Measurements from ENCODE around the gene TMC6.
"Not testable (repeated sequence)": the region's sequence is repeated elsewhere in the genome, so short reads cannot be mapped to it uniquely, and the experiment has no call there.

The TMC6 gene

GRCh38 chr17:78125138-78125913 is 3.2 kb downstream of the TMC6 start:
- DNase-seq, result no peak

GRCh38 chr17:78124836-78125137 is 3.8 kb downstream of the TMC6 start:
- DNase-seq, result no peak

- DNase-seq, result no peak
Observed at GRCh38 chr17:78124081-78124835, 4.3 kb downstream of the TMC6 start.

- no peak for DNase-seq
Observed at GRCh38 chr17:78123258-78123929, 5.2 kb downstream of the TMC6 start.

GRCh38 chr17:78122931-78123249 is 5.7 kb downstream of the TMC6 start:
- DNase-seq, result no peak

GRCh38 chr17:78122216-78122930 is 6.2 kb downstream of the TMC6 start:
- DNase-seq, result no peak

- no peak for DNase-seq
Observed at GRCh38 chr17:78121801-78122215, 6.7 kb downstream of the TMC6 start.

- no peak for DNase-seq
Observed at GRCh38 chr17:78120971-78121800, 7.4 kb downstream of the TMC6 start.

GRCh38 chr17:78120537-78120936 is 8.0 kb downstream of the TMC6 start:
- DNase-seq, result no peak

- no peak for DNase-seq
Observed at GRCh38 chr17:78118801-78119241, 9.7 kb downstream of the TMC6 start.

GRCh38 chr17:78117027-78117981 is 11.3 kb downstream of the TMC6 start:
- DNase-seq, result no peak

GRCh38 chr17:78116411-78116810 is 12.1 kb downstream of the TMC6 start:
- DNase-seq, result no peak

- not testable (repeated sequence) for DNase-seq
Observed at GRCh38 chr17:78115803-78116202, 12.8 kb downstream of the TMC6 start.

- DNase-seq, result no peak
Observed at GRCh38 chr17:78114831-78115723, 13.5 kb downstream of the TMC6 start.

- DNase-seq, result no peak
Observed at GRCh38 chr17:78113804-78114785, 14.5 kb downstream of the TMC6 start.

- DNase-seq, result peak; percentile 66
Observed at GRCh38 chr17:78112518-78113471, 15.8 kb downstream of the TMC6 start.

All from right kidney (tissue), 1 donor.